ENCODE measurements around the gene TRIM66.

The TRIM66 gene

DNA sequence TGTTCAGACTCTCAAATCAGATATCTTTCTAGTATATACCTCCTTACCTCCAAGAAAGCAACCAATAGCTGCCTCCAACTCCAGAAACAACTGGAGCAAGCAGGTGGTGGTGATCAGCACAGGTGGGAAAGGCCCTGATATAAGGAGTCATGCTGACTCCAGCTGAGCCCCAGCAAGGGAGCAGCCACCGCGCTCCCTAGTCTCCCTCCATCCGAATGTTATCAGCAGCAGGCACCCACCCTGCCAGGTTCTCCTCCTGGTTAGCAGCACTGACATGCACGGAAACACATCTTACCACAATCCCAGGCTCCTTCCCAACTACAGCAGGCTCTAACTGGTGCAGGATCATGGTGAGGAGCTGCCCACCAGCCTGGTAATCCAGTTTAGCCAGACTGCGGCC, 69.9 kb downstream of the TRIM66 start:
- DNase-seq (ENCODE audit: low spot score): no peak
- no peak for FAIRE-seq

DNA sequence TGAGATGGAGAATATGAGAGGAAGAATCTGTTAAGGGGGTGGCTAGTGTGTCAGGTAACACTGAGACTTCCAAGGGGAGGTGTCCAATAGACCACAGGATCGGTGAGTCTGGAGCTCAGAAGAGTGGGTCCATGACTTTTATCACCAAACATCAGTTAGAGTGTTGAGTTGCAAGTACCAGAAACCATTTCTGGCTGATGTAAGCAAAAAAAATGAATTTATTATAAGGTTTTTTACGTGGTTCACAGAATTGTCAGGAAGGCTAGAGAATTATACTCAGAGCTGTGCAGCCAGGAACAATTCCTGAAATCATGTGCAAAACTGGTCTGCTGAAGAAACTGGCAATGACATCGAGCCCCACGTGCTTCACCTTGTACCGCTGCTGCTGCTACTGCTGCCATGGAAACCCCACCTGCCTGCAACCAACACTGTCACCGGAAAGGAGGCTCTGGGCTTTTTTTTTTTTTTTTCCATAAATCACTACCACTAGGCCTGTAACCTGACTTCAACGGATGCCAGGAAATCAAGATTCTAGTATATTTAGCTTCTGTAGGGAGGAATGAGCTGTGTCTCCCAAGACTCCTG, 71.8 kb downstream of the TRIM66 start:
- FAIRE-seq (no peak), DNase-seq (ENCODE audit: low spot score) (no peak)

DNA sequence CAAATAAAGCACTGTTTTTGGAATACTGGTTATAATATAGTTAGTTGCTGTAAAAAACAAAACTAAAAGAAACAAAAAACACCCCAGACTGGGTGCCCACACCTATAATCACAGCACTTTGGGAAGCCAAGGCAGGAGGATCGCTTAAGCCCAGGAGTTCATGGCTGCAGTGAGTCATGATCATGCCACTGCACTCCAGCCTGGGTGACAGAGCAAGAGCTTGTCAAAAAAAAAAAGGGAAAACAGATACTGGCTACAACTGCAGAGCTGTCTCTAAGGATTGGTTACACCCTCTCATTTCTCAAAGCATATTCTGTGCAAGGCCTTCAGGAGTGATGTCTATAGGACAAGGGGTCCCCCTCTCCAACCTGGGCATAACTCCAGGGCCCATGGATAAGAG, 73.8 kb downstream of the TRIM66 start:
- FAIRE-seq (no peak), DNase-seq (ENCODE audit: low spot score) (no peak)

DNA sequence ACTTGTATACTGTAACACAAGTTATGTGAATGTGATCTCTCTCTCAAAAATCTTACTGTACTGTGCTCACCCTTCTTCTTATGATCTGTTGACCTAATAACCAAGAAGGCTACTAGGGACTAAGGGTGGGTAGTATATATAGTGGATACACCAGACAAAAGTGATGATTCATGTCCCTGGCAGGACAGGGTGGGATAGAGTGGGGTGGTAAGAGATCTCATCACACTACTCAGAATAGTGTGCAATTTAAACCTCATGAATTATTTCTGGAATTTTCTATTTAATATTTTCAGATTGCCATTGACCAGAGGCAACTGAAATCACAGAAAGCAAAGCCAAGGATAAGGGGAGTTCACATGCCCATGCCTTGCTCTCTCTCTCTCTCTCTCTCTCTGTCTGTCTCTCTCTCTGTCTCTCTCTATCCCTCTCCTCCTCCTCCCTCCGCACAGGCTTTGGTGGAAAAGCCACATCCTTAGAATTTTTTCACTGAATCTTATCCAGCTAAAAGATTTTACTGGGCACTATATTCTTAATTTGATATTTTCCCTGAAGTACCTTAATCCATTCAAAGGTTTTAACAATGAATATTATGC, 76.4 kb downstream of the TRIM66 start:
- DNase-seq (ENCODE audit: low spot score): no peak
- no peak for FAIRE-seq

DNA sequence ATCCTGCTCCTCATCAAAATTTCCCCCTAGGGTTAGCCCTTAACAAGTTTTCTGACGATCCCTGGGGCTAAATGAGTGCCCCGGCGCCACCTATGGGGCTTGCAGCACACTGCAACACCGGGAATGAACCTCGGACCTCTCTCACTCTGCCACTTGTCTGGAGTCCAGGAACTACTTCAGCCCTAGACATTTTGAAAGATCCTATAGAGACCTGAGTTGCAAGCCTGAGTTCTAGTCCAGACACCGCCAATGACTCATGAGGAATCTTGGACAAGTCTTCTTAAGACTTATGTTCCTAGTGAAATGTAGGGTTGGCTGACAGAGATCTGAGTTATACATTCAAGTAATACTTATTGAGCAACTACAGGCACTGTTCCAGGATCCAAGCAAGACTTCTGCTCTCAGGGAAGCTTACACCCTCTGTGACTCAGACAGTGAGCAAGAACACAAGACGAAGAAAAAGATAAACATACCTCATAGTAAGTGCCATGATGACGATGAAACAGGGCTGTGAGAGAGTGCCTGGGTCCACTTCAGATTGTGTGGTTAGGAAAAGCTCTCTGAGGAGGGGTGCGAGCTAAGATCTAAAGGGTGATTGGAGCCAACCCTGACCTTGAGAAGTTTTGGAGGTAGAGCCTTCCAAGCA, 78.3 kb downstream of the TRIM66 start:
- peak; percentile 86 for FAIRE-seq
- peak; percentile 95 for DNase-seq (ENCODE audit: low spot score)

DNA sequence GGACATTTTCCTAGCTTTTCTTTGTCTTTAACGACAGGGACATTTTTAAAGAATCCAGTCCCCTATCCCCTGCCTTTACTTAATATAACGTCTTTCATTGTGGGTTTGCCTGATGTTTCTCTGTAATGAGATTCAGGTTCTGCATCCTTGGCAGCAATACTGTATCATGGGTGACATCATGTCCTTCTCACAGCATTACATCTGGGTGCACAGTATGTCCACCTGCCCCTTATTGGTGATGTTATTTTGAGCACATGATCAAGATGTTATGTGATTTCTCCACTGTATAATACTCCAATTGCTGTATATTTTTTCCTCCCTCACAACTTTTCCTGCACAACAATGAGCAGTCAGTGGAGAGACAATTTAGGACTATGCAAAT, 78.8 kb downstream of the TRIM66 start:
- no peak for FAIRE-seq
- DNase-seq (ENCODE audit: low spot score): no peak

DNA sequence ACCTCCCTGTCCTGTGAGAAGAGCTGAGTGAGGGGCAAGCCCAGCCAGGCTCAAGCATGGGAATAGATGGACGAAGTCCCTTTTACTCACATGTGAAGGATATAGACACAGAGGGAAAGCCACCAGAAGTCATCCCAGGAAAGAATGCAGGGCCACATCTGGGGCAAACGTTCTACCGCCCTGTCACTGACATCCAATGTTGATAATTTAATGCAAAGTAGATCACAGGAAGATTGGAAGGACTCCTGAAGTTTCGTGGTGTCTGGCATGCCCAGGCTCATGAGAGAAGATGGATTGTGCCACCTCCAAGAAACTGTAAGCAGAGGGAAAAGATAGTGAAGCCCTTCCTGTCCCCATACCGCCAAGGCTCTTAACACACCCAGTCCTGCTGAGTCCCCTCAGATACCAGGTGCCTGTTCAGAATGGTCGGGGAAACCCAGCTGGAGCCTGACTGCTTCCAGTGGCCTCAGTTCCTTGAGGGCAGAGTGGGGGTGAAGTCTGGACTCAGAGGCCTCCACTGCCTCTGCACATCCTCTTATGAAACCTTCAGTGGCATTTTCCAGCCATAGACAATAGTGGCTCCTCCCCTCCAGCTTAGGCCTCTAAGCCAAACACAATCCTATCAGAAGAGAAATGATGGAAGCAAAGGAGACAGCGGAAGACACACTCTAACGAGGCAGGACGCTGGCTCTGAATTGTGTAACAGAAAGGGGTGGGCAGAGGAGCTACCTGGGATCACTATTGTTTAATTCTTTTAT, 80.9 kb downstream of the TRIM66 start:
- FAIRE-seq (no peak), DNase-seq (ENCODE audit: low spot score) (no peak)

DNA sequence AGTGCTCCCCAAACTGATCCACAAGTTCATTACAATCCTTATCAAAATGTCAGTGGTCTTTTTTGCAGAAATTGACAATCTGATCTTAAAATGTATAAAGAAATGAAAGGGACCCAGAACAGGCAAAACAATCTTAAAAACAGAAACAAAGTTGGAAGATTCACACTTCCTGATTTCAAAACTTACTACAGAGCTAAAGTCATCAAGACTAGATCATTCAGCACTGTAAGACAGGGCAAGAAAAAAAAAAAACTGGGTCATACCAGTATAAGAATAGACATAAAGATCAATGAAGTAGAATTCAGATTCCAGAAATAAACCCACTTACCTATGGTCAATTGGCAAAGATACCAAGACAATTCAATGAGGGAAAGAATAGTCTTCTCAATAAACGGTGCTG, 84.0 kb downstream of the TRIM66 start:
- no peak for FAIRE-seq
- no peak for DNase-seq (ENCODE audit: low spot score)

DNA sequence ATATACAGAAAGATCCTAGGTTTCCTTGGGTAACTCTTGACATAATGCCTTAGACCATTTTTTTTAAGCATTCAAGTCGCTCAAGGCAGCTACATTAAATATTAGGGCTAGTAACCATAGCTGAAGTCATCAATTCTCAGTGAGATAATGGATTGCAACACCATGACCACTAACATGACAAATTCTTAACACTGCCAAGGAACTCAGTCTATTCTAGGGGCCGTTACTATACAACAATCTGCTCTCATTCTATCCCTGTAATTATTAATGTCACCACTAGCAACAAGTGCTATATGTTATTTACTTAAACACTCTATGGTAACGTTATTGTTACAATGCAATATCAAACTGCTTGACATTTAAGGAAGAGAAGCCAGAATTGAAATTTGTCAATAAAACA, 85.3 kb downstream of the TRIM66 start:
- DNase-seq (ENCODE audit: low spot score) (peak; percentile 67), FAIRE-seq (no peak)

DNA sequence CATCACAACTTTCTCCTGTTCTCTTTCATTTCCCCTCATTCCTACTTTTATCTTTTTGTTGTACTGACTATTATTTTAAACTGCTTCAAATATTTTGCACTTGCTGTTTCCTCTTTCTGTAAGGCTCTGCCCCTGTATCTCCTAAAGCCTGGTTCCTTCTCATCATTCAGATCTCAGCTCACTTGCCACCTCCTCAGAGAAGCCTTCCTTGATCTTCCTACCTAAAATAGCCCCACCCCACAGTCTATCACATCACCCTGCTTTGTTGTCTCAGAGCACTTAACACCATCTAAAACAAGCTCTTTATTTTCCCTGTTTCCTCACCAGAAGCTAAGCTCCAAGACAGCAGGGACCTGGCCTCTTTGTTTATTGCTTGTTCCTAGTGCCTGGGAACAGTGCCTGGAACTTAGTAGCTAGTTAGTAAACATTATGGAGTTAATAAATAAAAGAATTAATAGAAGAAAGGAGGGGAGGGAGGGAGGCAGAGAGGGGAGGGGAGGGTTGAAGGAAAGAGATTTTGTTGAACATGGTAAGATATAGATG, 85.9 kb downstream of the TRIM66 start:
- FAIRE-seq (no peak), DNase-seq (ENCODE audit: low spot score) (no peak)

DNA sequence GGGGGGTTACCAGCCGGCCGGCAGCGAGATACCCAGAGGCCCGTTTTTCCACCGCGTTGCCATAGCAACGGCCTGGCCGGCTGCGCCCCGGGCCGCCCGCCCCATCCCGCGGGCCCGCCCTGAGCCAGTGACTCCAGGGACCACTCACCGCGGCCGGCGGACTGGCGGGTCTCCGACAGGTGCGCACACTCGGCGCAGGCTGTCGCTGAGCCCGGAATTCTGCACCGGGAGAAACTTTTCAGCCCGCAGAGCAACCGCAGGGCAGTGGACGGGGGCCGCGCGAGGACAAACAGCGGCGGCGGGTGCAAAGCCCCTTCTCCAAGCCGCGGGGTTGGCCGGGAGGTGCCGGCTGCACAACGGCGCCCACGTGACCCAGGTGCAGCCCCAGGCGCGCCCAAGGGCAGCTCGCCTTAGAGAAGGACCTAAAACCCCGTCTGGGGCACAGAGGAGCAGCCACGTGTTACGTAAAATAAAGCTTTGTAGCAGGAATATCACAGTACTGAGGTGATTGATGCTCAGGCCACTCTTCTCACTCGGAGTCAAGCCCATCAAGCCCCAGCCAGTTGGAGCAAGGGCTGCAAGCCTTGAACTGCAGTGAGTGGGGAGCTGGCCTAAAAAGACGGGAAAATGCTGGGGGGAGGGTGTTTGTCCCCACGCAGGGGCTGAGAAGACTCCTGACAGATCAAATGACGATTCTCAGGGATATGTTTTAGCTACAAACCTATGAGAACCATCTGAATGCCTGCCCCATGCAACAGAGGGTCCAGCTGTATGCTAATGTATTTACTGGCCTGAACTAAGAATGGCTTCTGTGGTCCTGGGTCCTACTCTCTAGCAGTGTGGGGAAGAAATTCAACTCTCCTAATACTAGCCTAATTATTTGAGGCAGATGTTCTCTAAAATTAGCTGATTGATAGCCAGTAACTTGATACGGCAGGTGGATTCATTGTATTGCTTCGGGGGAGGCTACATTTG, 88.2 kb downstream of the TRIM66 start, which contains the start of gene STK33:
Gene STK33 (minus strand): TSS at position 294 of the 975 bp plus-strand sequence. CDS start 119,323 bp downstream, outside the sequence.
- peak; percentile 13 for DNase-seq (ENCODE audit: low spot score)
- FAIRE-seq: no peak

DNA sequence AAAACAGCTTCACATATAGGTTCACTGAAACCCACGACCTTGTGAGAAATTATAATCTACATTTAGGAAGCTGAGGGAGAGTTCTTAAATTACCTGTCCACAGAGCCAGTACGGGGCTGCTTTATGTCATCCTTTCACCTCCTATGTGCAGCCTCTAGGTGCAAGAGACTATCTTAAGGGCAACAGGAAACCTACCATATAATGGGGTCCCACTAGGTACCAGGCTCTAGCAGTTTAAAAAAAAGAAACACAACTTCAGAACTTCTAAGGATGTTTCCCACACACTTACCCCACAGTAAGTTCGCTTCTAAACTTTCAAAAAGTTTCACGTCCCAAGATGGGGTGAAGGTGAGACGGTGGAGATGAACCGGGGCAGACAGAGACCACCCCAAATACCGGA, 89.0 kb downstream of the TRIM66 start:
- FAIRE-seq (no peak), DNase-seq (ENCODE audit: low spot score) (no peak)

DNA sequence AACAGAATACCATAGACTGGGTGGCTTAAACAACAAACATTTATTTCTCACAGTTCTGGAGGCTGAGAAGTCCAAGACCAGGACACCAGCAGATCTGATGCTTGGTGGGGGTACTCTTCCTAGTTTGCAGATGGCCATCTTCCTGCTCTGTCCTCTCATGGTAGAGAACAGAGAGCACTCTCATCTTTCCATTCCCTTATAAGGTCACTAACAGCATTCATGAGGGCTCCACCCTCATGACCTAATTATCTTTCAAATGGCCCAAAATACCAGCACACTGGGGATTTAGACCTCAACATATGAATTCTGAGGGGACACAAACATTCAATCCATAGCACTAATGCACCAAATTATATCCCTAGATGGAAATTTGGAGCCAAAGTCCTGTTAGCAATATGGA, 94.5 kb downstream of the TRIM66 start:
- no peak for FAIRE-seq
- no peak for DNase-seq (ENCODE audit: low spot score)

DNA sequence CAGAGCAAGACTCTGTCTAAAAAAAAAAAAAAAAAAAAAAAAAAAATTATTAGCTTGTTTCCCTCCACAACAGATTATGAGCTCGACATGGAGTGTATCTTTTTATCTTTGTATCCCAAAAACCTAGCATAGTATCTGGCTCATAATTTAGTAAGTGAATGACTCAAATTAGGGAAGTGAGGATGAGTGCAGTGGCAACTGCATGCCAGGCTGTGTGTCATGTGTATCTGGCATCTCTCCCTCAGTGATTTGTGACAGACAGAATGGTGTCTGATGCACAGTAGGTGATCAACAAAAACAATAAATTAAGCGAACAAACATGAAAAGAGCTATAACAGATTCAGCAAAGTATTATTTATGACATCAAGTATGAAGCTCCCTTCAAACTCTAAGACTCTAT, 95.7 kb downstream of the TRIM66 start:
- no peak for FAIRE-seq
- DNase-seq (ENCODE audit: low spot score): no peak

DNA sequence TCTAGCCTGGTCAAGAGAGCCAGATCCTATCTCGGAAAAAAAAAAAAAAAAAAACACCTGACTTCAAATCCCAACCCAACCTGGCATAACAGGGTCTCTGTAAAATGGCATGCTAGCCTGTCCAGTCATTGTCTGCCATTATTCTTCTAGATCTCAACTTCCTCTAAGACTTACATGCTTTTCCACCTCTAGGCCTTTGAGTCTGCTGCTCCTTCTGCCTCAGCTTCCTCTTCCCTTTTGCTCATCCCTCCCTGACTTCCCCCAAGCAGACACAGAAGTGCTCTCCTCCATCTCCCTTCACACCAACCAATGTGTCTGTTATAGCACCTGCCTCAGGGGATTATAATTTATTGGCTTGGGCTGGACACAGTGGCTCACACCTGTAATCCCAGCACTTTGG, 96.3 kb downstream of the TRIM66 start:
- FAIRE-seq (no peak), DNase-seq (ENCODE audit: low spot score) (no peak)

DNA sequence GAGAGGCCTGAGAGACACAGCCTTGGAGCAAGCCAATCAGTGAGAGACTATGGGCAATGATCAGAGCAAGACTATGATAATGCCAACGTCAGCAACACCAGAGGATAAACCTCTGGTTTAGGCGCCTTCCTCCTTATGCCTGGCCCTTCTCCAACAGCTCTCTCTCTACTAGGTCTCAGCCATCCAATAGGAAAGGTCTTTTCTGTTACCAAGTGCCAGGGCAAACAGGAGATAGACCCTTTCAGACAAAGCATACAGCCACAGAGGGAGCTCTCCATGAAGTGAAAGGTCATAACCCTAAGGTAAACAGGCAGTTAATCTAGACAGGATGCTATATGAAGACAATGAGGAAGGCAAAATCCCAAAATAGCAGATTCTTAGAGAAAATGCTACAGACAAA, 98.0 kb downstream of the TRIM66 start:
- DNase-seq (ENCODE audit: low spot score) (no peak), FAIRE-seq (no peak)

DNA sequence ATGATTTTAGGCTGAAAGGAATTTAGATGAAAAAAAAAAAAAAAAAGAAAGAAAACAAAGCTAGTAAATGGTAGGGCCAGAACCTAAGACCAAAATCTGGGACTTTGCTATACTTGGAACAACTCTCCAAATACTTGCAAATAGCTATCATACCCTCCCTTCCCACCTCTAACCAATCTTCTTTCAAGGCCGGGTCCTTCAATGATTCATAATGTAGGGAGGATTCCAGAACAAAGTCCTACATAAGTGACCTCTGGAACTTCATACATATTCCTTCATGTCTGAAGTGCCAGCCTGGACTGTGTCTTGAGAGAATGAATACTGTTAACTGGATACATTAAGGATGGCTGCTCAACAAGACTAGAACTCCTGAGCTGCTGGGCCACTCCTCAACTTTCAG, 98.4 kb downstream of the TRIM66 start:
- FAIRE-seq: no peak

DNA sequence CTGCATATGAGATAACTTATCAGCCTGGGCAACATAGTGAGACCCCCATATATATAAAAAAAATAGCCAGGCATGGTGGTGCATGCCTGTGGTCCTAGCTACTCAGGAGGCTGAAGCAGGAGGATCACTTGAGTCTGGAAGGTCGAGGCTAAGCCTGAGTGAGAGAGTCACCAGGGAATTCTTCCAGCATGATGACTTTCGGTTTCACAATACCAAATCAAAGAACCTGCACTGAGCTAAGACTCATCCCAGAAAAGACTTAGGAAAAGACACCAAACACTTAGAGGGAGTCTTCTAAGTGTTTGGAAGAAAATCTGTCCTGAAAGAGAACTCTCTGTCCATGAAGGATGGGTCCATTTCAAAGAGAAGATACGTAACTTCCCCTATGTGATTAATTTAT, 101.2 kb downstream of the TRIM66 start:
- FAIRE-seq (no peak), DNase-seq (ENCODE audit: low spot score) (no peak)

More for the DNA sequence above, 98.4 kb downstream of the TRIM66 start:
- no peak for DNase-seq (ENCODE audit: low spot score)

DNA sequence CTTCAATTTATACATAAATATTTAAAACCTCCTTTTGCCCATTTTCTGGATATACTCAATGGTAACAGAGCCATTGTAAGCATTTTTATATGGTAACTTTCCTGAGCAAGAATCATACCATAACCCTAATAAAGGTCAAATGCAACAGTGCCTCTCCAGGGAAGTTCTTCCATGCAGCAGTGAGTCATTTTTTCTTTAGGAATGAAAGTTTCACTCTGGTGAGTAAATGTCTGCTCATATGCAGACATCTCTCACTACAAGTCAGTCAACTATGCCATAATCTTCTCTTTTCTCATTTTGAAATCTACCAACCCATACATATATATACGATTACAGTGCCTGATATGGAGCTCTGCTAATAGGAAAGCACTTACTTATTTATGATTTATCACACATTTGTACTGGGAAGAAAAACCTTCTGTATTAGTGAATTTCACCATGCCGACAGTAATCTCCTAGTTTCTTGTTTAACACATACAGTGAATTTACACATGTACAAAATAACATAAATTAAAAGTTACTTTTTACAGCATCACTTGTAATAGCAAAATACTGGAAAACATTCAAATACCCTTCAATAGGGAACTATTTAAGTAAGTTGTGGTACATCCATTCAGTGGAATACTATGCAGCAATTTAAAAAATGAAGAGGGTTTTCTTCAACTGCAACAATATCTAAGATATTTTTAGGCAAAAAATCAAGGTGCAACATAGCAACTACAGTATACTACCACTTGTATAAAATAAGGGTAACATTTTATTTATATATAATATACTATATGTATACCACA, 104.5 kb downstream of the TRIM66 start:
- FAIRE-seq (no peak), DNase-seq (ENCODE audit: low spot score) (no peak)

DNA sequence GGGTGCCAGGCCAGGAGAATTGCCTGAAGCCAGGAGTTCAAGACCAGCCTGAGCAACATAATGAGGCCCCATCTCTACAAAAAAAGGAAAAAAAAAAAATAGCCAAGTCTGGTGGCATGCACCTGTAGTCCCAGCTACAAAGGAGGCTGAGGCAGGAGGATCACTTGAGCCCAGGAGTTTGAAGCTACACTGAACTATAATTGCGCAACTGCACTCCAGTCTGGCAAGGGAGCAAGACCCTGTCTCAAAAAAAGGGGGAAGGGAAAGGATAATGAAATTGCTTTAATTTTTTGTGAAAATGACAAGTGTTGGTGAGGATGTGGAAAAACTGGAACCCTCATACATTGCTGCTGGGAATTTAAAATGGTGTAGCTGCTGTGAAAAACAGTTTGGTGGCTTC, 107.7 kb downstream of the TRIM66 start:
- FAIRE-seq: no peak

More for the DNA sequence above, 107.7 kb downstream of the TRIM66 start:
- DNase-seq (ENCODE audit: low spot score): no peak

All from RCC 7860 (cell line).